Measurements from ENCODE around the gene ATXN1.
A peak's percentile ranks its signal among the peaks of the same experiment; 100 is the strongest.

The ATXN1 gene

DNA sequence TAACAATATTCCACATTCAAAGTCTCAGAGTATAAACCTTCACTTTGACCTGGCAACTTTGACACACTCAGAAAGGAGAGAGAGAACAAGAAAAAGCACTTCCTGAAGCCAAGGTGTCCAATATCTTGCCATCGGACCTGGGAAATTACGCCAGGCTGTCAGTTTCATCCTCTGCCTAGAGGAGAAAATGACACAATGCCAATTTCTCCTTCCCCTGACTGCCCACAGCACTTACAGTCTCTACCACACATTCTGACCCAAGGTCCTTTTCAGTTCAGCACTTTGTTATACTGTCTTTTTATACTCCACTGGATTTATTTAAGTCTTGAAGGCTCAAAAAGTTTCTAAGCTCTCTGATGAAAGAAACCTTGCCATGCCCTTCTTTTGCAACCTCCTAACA is 272.4 kb downstream of the ATXN1 start:
- no peak for DNase-seq (ENCODE audit: extremely low read depth in 1 of 2, low read depth in 1 of 2)

DNA sequence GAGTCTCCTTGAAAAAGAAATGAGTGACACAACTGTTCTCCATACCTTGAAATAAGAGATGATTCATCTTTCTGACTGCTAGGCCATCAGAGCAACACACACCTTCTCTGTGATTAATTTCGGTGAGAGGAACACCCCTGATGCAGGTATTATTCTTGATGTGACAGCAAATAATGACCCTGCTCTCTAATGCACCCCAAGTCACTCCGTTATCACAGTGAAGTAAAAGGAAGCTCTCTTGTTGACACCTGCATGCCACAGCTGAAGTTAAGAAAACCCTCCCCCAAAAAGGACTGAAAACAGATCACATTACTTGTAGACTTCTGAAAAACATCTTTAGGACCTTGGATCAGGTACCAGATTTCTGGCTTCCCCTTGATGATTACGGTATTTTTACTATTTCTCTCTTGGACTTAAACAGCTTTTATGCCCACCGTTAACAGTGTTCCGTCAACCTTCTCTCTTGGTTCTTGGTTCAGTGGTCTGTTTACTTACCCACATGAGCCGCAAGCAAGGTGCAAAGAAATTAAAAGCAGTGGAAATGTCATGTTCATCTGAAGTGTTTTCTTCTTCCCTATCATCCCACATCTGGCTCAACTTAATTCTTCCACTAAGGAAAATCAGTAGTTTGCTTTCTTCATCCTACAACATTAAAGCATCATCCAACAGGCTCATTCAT is 273.1 kb downstream of the ATXN1 start:
- DNase-seq (ENCODE audit: extremely low read depth in 1 of 2, low read depth in 1 of 2) = no peak

DNA sequence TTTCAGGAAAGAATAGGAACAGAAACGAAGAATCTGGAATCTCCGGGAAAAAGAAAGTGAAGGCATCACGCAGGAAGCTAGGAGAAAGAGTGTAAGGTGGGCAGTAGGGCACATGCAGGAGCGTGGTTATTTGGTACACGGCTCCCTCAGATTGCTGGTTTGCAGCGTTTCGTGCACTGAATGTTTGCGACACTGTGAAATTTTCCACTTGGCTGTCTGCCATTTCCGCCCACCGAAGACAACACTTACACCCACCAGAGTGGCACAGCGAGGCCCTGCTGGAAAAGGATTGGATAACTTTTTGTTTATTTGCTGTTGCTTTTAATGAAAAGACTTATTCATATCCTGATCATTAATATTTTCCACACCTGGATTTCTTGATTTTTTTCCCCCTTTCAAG is 274.6 kb downstream of the ATXN1 start:
- peak in 1 of 2 donors; percentile 14 for DNase-seq (ENCODE audit: extremely low read depth in 1 of 2, low read depth in 1 of 2)

DNA sequence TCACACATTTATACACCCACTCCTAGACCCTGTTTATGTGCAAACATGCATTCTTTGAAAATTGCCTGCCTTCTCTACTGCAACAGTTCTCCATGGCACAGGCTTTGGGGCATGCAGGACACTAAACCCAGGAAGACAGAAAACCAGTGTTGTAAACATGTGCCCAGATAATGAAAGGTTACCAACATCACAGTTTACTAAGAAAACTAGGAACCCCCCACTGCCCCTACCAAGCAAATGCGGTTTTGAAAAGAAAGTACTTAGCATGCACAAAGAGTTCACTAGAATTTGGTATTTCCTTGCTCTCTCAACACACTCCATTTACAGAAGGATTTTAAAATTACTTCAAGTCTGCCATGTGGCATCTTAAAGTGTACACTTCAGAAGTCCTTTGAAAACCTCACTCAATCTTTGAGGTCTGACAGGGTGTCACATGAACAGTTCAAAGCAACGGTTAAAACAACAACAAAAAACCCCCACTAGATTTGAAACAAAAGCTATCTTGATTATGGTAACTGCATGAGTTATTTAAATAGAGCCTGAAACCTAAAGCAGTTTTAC is 277.9 kb downstream of the ATXN1 start:
- DNase-seq (ENCODE audit: extremely low read depth in 1 of 2, low read depth in 1 of 2) = no peak

DNA sequence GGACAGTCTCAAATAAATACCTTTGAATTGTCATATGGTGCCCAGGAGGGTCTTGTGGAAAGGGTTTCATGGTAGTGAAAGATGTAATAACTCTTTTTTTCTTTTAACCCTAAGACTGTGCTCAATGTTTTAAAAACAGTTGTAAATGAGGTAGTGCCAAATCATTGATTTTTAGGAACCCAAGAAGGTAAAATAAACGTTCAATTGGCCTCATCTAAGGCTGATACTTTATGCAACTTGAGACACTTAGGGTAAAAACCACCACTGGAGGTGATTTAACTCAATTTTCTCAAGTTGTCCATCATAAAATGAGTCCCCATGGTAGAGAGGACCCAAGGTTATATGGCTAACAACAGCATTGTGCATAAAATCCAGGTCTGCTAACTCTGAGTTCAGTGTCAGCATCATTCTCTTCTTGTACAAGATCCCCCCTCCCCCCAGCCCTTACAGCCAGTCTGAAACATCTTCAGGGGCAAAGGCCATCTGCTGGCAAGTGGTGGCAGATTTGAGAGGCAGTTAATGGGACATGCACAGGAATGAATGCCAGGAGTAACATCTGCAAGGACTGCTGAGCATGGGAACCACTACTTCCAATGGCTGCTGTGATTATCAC is 278.5 kb downstream of the ATXN1 start:
- no peak for DNase-seq (ENCODE audit: extremely low read depth in 1 of 2, low read depth in 1 of 2)

DNA sequence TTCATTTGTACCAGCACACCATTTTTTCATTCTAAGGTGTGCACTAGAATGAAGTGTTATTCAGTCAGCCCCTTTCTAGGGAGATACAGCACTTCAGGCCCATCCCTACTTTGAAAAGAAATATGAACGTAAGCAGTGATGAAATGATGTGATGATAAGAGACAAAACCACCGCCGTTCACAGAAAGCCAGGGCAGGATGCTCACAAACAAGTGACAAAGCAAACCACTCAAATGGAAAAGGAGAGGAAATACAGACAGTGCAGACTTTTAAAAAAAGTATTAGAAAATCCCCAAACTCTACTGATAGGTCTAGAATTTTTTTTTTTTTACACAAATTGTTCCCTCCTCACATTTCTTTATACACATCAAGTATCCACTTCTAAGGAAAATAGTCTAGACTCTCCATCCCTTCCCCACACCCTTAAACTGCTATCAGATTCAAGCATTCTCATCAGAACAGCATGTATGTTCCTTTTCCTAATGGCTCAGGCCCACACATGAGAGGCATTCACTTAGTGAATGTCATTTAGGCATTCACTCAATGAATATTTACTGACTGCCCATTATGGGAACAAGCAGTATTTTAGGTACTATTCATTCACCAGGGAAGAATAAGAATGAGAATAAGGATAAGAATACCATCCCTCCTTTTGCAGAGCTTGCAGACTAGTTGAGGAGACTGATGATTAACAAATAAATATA is 279.4 kb downstream of the ATXN1 start:
- DNase-seq (ENCODE audit: extremely low read depth in 1 of 2, low read depth in 1 of 2) = peak; percentile 32 to 38

DNA sequence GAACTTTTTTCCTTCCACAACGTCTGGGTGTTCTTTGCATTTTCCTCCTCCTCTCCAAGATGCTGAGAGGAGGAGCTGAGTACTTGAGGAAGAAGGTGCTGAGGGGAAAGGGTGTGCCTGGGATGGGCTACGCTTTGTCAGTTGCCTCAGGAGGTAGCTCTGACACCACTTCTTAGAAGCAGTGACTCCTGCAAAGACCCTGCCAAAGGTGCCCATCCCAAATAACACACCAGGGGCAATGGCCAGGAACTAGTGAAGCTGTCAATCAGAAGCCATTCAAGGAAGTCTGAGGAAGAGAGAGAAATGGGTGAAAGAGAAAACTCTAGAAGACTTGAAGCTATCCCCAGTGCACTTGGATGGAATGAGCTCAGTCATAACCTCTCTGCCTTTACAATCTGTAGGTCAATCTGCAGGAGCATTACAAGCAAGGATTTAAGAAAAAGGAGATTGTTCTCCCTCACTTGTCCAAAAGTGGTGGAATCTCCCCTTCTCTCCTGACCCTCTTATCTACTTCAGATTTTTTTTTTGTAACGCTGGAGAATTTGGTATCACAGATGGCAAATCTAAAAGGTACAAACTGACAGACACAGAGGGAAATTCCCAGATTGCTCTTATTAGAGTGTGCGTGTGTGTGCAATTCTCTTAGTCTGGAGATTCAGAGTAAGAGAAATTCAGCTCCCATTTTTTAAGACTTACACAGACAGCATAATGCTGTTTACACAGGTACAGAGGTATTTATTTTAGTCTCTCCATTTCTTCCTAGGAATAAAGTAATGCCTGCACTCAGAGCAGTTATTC is 280.3 kb downstream of the ATXN1 start:
- no peak for DNase-seq (ENCODE audit: extremely low read depth in 1 of 2, low read depth in 1 of 2)

DNA sequence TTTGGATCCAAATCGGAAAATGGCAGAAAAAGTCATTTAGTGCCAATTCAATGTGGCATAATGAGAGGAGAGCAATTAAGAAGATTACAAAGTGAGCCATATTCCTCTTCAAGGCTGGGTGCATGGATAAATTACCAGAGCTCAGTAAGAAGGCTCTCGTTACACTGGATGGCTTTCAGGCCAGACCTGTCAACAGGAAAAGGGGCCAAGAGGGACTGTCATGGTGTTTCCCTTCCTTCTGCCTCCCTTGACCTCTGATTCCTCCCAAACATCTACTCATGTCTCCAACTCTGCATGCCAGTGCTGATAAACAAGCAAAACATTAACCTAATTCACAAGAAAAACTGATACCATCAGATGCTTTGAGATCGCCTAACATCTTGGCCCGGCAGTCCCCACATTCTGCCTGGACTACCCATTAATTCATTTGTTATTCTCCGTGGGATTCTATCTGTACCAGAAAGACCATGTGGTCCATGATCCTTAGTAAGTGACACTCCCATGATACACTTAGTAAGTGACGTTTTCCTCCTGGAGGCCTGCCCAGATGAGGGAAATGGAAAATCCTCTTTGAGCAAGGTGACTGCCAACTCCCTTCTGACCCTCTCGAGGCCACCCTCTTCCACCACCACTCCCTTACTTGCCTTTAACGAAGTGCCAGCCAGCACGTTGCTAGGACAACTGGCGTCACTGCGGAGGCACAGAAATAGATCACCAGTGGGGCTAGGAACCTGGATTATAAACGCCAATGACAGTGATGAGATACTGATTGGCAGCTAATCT is 283.7 kb downstream of the ATXN1 start:
- no peak for DNase-seq (ENCODE audit: extremely low read depth in 1 of 2, low read depth in 1 of 2)

DNA sequence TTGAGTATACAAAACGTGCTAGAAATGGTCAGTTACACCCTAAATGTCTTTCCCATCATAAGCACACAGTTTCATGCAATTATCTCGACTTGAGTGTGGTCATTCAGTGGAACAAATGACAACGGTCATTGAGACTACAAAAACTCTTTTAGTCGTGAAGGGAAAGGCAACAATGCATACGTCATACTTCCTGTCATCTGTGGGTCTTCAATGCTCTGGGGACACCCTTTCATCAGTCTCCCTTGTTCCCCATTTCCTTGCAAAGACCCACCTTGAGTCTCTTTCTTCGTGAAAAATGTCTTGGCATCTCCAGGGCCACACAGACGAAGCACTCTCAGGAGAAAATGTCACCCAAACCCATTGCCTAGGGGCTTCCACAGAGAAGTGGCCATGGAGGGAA is 284.4 kb downstream of the ATXN1 start:
- DNase-seq (ENCODE audit: extremely low read depth in 1 of 2, low read depth in 1 of 2) = no peak

DNA sequence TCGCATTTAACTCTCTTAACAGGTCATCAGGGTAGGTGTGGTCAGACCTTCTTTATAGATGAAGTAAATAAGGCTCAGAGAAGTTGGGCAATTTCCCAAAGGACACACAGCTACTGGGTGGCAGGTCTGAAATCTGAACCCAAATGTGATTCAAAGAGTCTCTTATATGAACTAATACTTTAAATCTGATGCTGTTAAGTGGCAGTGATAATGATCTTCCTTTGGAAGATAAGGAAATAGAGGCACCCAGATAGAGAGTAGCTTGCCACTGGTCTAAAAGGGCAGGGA is 285.8 kb downstream of the ATXN1 start:
- no peak for DNase-seq (ENCODE audit: extremely low read depth in 1 of 2, low read depth in 1 of 2)

DNA sequence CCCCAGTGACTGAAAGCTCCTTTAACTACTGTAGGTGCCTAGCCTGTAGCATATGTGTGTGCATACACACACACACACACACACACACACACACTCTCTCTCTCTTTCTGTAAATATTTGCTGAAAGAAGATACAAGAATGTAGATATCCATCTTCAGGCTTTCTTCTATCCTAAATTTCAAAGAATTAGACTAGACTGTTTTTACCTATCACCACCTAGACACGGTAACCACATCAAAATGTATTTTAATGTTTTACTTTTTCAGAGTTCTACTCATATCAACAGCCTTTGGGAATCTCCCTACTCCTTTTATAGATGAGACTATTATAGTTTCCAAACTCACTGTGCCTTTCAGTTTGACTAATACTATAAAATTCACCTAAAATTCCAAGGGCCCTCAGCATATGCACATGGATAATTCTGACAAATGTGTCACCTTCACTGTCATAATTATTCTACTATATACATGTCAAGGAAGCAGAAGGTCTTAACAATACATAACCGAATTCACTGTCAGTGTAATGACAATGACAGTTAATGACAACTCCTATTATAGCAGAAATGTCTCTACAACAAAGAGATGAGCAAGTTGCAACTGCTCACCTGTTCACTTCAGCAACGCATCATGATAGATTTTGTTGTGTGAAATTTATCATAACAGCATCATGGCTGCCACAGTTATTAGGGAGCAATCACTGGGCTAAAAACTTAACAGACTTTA is 286.3 kb downstream of the ATXN1 start:
- DNase-seq (ENCODE audit: extremely low read depth in 1 of 2, low read depth in 1 of 2) = no peak

DNA sequence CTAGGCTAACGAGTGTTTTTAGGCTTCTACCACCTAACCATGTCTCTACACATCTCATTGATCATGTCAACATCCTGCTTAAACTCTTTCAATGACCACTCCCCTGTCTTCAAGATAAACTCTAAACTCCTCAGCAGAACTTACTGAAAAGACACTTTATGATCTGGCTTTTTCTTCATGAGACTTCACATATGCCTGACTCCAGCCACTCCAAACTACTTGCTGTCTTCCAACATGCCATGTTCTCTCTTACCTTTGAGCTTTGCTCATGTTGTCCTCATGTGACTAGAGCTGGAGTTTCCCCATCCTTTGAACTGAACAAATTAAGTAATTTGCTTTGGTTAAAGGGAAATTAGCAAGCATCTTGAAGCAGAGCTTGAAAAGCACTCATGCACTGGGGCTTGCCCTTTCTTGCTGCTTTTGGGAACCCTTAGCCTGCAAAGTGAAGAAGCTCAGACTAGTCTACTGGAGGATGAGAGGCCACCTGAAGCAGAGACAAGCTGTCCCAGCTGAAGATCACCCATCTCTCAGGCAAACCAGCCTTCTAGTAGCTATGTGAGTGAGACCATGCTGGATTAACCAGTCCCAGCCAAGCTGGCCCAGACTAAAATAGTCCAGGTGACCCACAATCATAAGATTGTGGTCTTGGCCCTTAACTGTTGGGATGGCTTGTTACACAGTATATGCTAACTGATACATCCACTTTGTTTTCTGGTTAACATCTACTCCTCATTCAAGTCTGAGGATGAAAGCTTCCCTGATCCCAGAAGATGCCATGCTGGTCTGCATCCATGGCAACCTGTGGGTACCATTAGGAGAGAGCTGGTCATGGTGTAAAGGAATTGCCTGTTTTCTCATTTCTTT is 287.1 kb downstream of the ATXN1 start:
- DNase-seq (ENCODE audit: extremely low read depth in 1 of 2, low read depth in 1 of 2) = no peak

DNA sequence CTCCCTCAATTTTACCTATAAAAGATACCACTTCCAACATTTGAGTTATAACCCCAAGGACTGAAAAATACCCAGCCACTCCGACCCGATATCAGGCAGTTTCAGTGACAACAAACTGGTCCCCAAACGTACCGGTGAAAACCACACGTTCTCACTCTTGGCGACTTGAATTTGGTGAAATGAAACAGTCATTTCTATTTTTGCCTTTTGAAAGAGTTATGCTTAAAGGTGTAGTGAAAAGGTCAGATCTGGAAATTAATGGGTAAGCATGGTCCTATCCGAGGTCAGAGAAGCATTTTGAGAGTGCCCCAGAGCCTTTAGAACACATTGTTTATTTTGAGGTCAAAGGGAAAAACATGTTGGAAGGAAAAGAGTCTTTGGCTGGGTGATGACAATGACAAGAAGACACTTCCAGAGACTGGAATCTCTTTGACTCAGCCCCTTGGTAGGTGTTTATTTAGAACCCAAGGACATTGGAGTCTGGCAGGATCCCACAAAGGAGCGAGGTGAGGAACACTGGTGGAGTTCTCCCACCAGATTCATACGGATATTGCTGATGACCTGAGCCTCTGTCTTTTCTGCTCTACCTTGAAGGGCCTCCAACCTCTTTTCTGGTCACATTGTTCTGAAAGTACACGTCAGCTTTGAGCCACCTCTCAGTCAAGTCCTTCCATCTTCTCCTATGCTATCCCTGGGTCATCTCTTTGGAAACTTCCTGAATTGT is 287.9 kb downstream of the ATXN1 start:
- no peak for DNase-seq (ENCODE audit: extremely low read depth in 1 of 2, low read depth in 1 of 2)

DNA sequence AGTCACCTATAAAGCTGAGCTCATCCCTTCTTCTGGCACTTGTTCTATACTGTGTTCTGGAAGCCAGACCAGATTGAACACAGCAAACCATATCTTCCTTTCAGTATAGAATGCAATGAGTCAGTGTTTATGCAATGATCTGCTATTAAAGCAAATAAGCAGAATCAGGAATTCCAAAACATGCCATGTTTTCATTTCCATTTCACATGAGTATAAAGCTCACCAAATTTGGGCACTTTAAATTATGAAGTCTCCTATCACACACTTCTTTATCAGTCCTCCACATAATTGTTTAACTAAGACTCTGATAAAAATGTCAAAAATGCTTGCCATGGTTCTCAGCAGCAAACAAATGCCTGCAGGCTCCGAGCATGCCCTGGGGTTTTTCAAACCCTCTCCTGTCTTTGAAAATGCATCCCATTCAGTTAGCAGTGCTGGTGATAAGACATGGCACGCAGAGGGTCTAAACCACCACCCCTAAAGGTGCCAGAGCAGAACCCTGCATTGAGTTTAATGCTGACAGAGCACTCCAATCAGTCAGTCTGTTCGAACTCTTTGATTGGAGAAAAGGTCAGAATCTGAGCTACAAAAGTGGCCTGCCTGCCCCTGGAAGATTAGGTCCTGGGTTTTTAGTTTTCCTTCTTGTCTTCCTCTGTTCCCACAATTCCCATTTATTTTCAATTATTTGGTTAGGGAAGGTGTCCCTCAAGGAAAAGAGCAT is 288.8 kb downstream of the ATXN1 start:
- DNase-seq (ENCODE audit: extremely low read depth in 1 of 2, low read depth in 1 of 2) = no peak

DNA sequence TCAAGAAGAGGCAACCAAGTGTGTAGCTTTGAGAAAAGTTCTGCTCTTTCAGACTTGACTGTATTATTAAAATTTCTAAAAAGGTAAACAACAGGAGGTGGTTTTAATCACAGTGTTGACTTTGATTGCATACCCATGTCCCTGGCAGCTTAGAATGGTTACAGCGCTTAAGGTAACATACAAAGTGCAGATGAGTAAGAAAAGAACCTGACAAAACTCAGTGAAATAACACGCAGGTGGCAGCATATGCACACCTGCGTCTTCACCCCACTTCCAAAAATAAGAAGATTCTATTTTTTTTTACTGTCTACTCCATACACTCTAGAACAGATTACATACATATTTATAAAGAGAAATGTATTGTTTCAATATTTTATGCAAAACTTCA is 289.4 kb downstream of the ATXN1 start:
- no peak for DNase-seq (ENCODE audit: extremely low read depth in 1 of 2, low read depth in 1 of 2)

DNA sequence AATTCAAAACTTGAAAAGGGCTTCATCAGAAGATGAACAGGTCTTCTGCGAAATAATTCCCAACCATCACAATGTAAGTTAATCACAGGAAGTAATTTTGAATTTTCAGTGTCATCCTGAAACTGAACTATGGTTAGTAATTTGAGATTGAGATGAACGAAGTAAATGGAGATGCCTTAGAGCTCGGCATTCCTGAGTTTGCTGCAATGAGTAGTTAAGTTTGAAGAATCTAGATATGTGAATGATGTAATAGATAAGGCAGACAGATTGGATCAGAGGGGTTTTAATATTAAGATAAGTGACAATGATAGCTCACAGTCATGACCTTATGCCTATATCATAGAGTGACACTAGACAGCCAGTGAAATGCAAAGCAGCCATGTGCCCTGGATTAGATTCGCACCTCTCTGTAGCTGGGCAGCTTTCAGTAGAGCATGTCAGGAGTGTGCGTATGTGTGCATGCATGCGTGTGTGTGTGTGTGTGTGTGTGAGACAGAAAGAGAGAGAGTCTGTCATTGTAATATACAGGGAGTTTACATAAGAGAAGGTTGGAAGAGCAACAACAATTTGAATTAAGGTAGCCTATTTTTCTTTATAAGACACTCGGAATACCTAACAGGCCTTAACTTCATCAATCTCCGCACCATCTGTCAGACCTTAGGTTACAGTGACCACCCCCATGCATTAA is 289.9 kb downstream of the ATXN1 start:
- DNase-seq (ENCODE audit: extremely low read depth in 1 of 2, low read depth in 1 of 2) = no peak

DNA sequence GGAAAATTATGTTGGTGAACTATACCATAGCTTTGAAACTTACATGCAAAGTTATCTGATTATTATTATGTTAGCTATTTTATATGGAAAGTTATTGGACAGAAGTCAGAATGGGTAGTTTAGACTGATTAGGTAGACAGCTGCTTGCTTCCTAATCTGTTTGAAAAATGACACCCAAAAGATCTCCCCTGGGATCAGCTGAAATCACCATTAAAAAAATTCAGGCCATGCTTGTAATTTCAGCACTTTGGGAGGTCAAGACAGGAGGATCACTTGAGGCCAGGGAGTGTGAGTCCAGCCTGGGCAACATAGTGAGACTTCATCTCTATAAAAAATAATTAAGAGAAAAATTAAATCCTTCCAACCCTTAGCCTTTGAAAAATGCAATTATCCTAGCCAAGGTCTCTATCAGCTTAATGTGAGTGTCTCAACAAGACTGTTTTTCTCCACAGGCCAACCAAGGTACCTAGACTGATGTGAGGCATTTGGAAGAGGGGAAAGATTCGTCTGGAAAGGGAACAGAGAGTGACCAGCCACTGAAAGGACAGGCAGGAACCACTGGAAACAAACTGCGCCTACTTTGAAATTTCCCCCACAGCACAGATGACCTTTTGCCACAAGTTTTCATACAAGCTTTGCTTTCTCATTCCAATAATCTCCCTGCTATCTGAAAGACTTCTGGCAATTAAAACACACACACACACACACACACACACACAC is 290.6 kb downstream of the ATXN1 start:
- DNase-seq (ENCODE audit: extremely low read depth in 1 of 2, low read depth in 1 of 2) = no peak

Data from activated CD8-positive, alpha-beta memory T cell treated with anti-CD3 and anti-CD28 coated beads for 1 hour (primary cell).